ENCODE results near the gene MTA1.

Gene MTA1

DNA sequence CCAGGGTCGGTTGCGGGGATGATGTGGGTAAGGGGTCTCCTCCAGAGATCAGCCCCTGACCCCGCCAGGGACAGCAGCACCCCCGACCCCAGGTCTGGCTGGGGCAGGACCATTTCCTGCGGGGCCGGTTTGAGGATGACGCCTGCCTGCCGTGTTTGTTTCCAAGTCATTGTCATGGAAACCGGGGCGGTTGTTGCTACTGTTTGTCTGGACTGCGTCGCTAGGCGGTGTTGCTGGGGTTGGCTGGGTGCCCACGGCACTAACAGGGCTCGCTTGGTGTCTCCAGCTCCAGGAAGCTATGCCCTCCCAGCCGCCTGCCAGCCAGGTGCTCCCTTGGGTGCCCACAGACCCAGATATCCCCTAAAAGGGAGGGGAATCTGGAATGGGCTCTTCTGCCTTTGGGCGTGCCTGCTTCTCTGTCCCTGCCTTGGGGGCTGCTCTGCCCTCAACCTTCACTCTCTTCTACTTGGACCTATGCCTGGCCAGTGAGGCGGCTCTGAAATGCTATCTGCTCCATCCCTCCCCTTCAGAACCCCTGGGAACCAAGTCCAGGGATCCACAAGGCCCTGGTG is 62.3 kb downstream of the MTA1 start:
- Histone ChIP-seq H3K36me3 (replicated peaks) (no peaks in the 10 kb centered on the region), H3K4me3 (ENCODE audit: low read depth, low read length) (peak overlapping the region; percentile 53), H3K27ac (peak overlapping the region; percentile 97), H3K27me3 (replicated peaks) (peaks cover 8% of the 10 kb centered on the region)
- peak; percentile 98 for DNase-seq
- TF ChIP-seq, protein P1, sequence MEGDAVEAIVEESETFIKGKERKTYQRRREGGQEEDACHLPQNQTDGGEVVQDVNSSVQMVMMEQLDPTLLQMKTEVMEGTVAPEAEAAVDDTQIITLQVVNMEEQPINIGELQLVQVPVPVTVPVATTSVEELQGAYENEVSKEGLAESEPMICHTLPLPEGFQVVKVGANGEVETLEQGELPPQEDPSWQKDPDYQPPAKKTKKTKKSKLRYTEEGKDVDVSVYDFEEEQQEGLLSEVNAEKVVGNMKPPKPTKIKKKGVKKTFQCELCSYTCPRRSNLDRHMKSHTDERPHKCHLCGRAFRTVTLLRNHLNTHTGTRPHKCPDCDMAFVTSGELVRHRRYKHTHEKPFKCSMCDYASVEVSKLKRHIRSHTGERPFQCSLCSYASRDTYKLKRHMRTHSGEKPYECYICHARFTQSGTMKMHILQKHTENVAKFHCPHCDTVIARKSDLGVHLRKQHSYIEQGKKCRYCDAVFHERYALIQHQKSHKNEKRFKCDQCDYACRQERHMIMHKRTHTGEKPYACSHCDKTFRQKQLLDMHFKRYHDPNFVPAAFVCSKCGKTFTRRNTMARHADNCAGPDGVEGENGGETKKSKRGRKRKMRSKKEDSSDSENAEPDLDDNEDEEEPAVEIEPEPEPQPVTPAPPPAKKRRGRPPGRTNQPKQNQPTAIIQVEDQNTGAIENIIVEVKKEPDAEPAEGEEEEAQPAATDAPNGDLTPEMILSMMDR (IDR thresholded peaks at IDR 0.05; ENCODE audit: low read depth, low read length, missing control alignments) = peak; percentile 25
- in situ Hi-C loops (cut with HindIII; ENCODE audit: low pct_ligation_motif_present, low sequenced_read_pairs) = no loop called here

DNA sequence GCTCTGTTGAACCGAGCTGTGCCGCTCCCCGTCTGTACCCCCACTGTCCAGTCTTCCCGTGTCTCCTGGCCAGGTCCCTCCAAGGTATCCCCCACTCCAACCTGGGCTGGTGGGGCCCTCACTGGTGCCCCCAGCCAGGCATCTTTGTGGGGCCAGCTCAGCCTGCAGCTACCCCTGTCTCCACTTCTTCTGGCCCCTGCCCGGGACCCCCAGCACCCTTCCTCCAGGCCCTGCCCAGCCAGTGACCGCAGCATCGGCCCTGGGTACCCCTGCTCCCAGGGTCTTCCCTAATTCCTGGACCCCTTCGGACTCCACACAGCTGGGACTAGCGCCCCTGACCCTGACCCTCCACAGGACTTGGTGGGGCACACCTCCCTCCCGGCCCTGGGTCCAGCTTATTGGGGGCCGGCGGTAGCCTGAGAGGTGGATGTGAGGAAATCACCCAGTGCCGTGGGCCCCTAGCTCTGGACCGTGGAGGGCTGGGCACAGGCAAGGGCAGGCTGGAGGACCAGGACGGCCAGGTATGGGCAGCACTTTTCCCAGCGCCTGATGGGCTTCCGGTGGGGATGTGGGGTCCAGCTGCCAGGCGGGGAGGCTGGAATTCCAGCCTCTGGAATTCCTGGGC is 63.0 kb downstream of the MTA1 start:
- in situ Hi-C loops (cut with HindIII; ENCODE audit: low pct_ligation_motif_present, low sequenced_read_pairs) = no loop called here
- H3K36me3 ChIP-seq (replicated peaks) = no peaks in the 10 kb centered on the region
- DNase-seq = no peak
- no peak overlapping the region for H3K4me3 ChIP-seq (ENCODE audit: low read depth, low read length)
- H3K27ac ChIP-seq = peak overlapping the region; percentile 97
- TF ChIP-seq, protein P1 (IDR thresholded peaks at IDR 0.05; ENCODE audit: low read depth, low read length, missing control alignments) = no peak
- H3K27me3 ChIP-seq (replicated peaks) = peaks cover 14% of the 10 kb centered on the region

DNA sequence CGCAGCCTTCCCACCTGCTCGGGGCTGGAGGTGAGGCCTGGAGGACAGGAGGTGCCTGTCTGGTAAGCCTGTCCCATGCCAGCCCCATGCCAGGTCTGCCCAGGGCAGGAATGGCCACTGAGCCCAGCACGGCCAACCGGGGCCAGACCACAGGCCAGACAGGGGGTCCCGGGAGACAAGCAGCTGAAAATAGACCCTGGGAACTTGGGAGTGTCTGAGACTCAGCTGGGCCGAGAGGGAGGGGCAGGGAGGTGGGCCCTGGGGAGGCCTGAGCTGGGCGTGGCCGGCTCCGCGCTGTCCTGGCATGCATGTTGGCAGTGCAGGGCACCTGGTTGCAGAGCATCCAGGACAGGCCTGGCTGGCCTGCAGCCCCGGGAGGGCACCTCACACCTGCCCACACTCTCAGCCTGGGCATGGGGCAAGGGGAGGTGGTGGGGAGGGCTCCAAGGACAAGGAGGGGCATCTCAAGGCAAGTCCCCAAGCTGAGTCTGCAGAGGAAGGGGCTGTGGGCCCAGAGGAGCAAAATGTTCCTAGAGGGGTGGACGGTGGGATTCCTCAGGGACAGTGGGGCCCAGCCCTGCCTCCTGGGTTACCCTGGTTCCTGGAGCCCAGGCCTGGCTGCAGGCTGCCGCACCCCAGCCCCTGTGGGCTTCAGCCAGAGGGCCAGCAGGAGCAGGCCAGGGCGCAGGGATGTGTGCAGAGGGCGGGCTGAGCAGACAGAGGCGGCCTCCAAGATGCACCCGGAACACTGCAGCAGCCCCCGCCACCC is 63.9 kb downstream of the MTA1 start:
- DNase-seq = no peak
- Histone ChIP-seq H3K4me3 (ENCODE audit: low read depth, low read length) (no peak overlapping the region), H3K36me3 (replicated peaks) (no peaks in the 10 kb centered on the region), H3K27me3 (replicated peaks) (peaks cover 19% of the 10 kb centered on the region), H3K27ac (no peak overlapping the region)
- TF ChIP-seq, protein P1 (IDR thresholded peaks at IDR 0.05; ENCODE audit: low read depth, low read length, missing control alignments) = no peak
- in situ Hi-C loops (cut with HindIII; ENCODE audit: low pct_ligation_motif_present, low sequenced_read_pairs) = no loop called here

DNA sequence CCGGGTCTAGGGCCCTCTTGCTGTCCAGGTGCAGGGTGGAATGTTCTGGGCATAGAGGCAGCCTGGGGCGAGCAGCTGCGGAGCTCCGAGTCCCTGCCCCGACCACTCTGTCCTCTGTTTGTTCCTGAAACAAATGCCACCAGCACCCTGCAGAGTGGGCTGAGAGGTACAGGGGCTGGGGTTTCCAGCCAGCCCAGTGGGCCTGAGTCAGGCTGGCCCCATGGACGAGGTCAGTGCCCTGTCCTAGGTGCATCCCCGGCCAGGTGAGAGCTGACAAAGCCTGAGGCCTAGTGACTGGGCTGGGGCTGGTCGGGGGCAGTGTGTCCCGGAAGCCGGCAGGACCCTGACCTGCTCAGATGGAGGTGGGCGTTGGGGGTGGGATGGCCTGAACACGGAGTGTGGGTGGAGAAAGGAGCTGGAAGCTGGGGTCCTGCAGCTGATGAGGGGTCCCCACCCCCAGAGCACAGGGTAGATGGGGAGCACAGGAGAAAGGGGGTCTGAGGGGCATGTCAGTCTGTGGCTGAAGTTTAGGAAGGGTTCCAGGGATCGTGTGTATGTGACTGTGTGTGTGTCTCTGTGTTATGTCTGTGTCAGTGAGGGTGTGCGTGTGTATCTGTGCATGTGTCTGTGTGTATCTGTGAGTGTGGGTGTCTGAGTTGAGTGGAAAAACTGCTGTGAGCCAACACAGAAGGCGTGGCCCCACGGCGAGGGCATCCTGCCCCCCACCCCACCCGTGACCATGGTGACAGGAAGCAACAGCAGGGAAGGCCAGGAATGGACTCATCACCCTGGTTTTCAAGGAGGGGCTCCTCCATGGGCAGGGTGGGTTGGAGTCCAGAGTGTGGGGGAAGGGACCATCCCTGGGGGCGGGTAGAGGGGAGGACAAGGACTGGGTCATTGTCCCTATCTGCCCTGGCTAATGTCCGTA is 64.7 kb downstream of the MTA1 start:
- in situ Hi-C loops (cut with HindIII; ENCODE audit: low pct_ligation_motif_present, low sequenced_read_pairs) = no loop called here

DNA sequence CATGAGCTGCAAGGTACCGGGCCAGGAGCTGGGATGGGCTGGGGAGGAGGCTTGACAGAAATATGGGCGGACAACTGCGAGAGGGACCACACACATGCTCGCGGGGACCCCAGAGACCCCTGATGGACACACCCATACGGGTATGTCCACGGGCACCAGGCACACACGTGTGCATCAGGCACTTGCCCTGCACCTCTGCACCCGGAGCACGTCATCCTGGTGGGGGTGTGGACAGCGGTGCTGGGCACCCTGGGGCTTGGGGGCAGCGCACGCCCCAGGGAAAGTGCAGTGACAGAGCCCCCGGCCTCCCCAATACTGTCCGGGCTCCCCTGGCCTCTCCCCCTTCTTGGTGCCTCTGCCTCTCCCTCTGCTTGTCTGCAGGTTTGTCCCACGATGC is 65.4 kb downstream of the MTA1 start:
- in situ Hi-C loops (cut with HindIII; ENCODE audit: low pct_ligation_motif_present, low sequenced_read_pairs) = no loop called here
- no peak overlapping the region for H3K27ac ChIP-seq
- no peaks in the 10 kb centered on the region for H3K36me3 ChIP-seq (replicated peaks)
- DNase-seq = no peak
- no peak overlapping the region for H3K4me3 ChIP-seq (ENCODE audit: low read depth, low read length)
- TF ChIP-seq, protein P1 (IDR thresholded peaks at IDR 0.05; ENCODE audit: low read depth, low read length, missing control alignments) = no peak
- peaks cover 19% of the 10 kb centered on the region for H3K27me3 ChIP-seq (replicated peaks)

More for the DNA sequence above, 64.7 kb downstream of the MTA1 start:
- Histone ChIP-seq H3K27me3 (replicated peaks) (peaks cover 19% of the 10 kb centered on the region), H3K4me3 (ENCODE audit: low read depth, low read length) (no peak overlapping the region), H3K27ac (no peak overlapping the region), H3K36me3 (replicated peaks) (no peaks in the 10 kb centered on the region)
- TF ChIP-seq, protein P1 (IDR thresholded peaks at IDR 0.05; ENCODE audit: low read depth, low read length, missing control alignments) = no peak
- DNase-seq = no peak

Data from brain microvascular endothelial cell (primary cell).